SU-DHL-6 (cell line): ENCODE measurements around the gene STAT2.

Source experiments
- H2AFZ ChIP-seq: fragments of 200-600 bp; sonication (generic); 2 replicates; pipeline ENCODE4 v1.6.1; 2014; ENCODE audit warnings: low read depth, mild to moderate bottlenecking, moderate library complexity, mixed read lengths, antibody characterized with exemption, low read length; ENCODE audit not compliant: severe bottlenecking
- H3F3A ChIP-seq: fragments of 200-600 bp; shearing (Covaris generic); 2 replicates; pipeline ENCODE4 v1.6.0; 2016; ENCODE audit warnings: antibody characterized with exemption, mild to moderate bottlenecking; ENCODE audit not compliant: insufficient read depth
- H3K27ac ChIP-seq: fragments of 200-600 bp; sonication (generic); 2 replicates; pipeline ENCODE4 v1.5.1; 2016; ENCODE audit warnings: low read depth, mild to moderate bottlenecking, low read length, moderate library complexity, mixed read lengths
- H3K27me3 ChIP-seq: fragments of 200-600 bp; sonication (generic), shearing (Covaris generic); 2 replicates; pipeline ENCODE4 v1.6.0; 2014; ENCODE audit warnings: mild to moderate bottlenecking, low read length
- H3K36me3 ChIP-seq: fragments of 200-600 bp; sonication (generic); 2 replicates; pipeline ENCODE4 v1.6.1; 2014; ENCODE audit warnings: mild to moderate bottlenecking, low read length, mixed read lengths
- H3K4me2 ChIP-seq: fragments of 300-600, 200-600 bp; shearing (Covaris generic), sonication (generic); 2 replicates; pipeline ENCODE4 v1.6.0; 2014; ENCODE audit warnings: low read length, low read depth, mild to moderate bottlenecking; ENCODE audit not compliant: poor library complexity, severe bottlenecking
- H3K4me3 ChIP-seq: fragments of 200-600 bp; sonication (generic); 2 replicates; pipeline ENCODE4 v1.5.1; 2014; ENCODE audit warnings: antibody characterized with exemption, low read length, mild to moderate bottlenecking, mixed read lengths; ENCODE audit not compliant: insufficient read depth, poor library complexity, severe bottlenecking
- H3K79me2 ChIP-seq: fragments of 200-600 bp; sonication (generic); 2 replicates; pipeline ENCODE4 v1.6.1; 2014; ENCODE audit warnings: mild to moderate bottlenecking, low read length, moderate library complexity; ENCODE audit not compliant: insufficient read depth
- H3K9ac ChIP-seq: fragments of 200-600 bp; sonication (generic); 2 replicates; pipeline ENCODE4 v1.7.0; 2014; ENCODE audit warnings: mild to moderate bottlenecking, low read length
- H3K9me2 ChIP-seq: fragments of 200-600 bp; sonication (generic); replicated peaks from 2 replicates; pipeline ENCODE4 v1.6.1; 2014; ENCODE audit warnings: low read length; ENCODE audit not compliant: insufficient read depth
- H3K9me3 ChIP-seq: fragments of 200-600 bp; sonication (generic); 2 replicates; pipeline ENCODE4 v1.6.1; 2014; ENCODE audit warnings: low read length, mixed read lengths; ENCODE audit not compliant: insufficient read depth
- H4K20me1 ChIP-seq: fragments of 200-600 bp; sonication (generic); 2 replicates; pipeline ENCODE4 v1.6.1; 2014; ENCODE audit warnings: low read depth, mild to moderate bottlenecking, antibody characterized with exemption, low read length, moderate library complexity, mixed read lengths
- CTCF ChIP-seq: fragments of 200-600 bp; sonication (generic); IDR thresholded peaks from one replicate; pipeline ENCODE4 v1.5.1; 2017; ENCODE audit warnings: antibody characterized with exemption, mild to moderate bottlenecking, low read length, moderate library complexity; ENCODE audit not compliant: insufficient read depth, poor library complexity, severe bottlenecking
- EZH2phosphoT487 ChIP-seq: fragments of 200-600 bp; sonication (generic), shearing (Covaris generic); conservative IDR thresholded peaks from 2 replicates; pipeline ENCODE4 v1.6.1; 2018; ENCODE audit warnings: mild to moderate bottlenecking, antibody characterized with exemption, low read length, moderate library complexity, mixed read lengths

STAT2 gene

GRCh38 chr12:56315249-56315621, 44.7 kb downstream of the STAT2 start:
- H3F3A ChIP-seq: peaks cover 8% of the 10 kb centered on the region
- H3K27ac ChIP-seq: peak overlapping the region; percentile 25
- H3K4me3 ChIP-seq: peak overlapping the region; percentile 81
- peaks cover 4% of the 10 kb centered on the region; the same call in 1 of the 2 replicates for H3K36me3 ChIP-seq
- H3K9ac ChIP-seq: peak overlapping the region; percentile 82
- H3K9me3 ChIP-seq: no peaks in the 10 kb centered on the region
- peak overlapping the region; percentile 15 for H2AFZ ChIP-seq
- H3K4me2 ChIP-seq: peak overlapping the region; percentile 83
- H4K20me1 ChIP-seq: no peaks in the 10 kb centered on the region
- TF ChIP-seq CTCF (no peak), EZH2phosphoT487 (no peak)
- no peaks in the 10 kb centered on the region for H3K27me3 ChIP-seq
- H3K79me2 ChIP-seq: peaks cover 17% of the 10 kb centered on the region
- H3K9me2 ChIP-seq: no peaks in the 10 kb centered on the region

- Histone ChIP-seq H3K27me3 (no peaks in the 10 kb centered on the region), H3K9ac (no peak overlapping the region), H2AFZ (no peak overlapping the region), H3K4me2 (no peak overlapping the region), H3K9me2 (no peaks in the 10 kb centered on the region), H3K9me3 (no peaks in the 10 kb centered on the region), H3K27ac (no peak overlapping the region), H3K36me3 (peaks cover 13% of the 10 kb centered on the region; the same call in 1 of the 2 replicates), H3K4me3 (no peak overlapping the region), H3K79me2 (peaks cover 17% of the 10 kb centered on the region), H3F3A (peaks cover 11% of the 10 kb centered on the region; the same call in 1 of the 2 replicates), H4K20me1 (no peaks in the 10 kb centered on the region)
- TF ChIP-seq CTCF (no peak), EZH2phosphoT487 (no peak)
Measured at GRCh38 chr12:56311003-56311402, 48.9 kb downstream of the STAT2 start.

GRCh38 chr12:56308714-56309113, 51.2 kb downstream of the STAT2 start:
- H3K9me3 ChIP-seq: no peaks in the 10 kb centered on the region
- H3K79me2 ChIP-seq: no peaks in the 10 kb centered on the region
- H3K27ac ChIP-seq: no peak overlapping the region
- H3K4me3 ChIP-seq: no peak overlapping the region
- H3F3A ChIP-seq: peaks cover 19% of the 10 kb centered on the region; the same call in 1 of the 2 replicates
- no peak overlapping the region for H3K9ac ChIP-seq
- peaks cover 8% of the 10 kb centered on the region; the same call in 1 of the 2 replicates for H3K36me3 ChIP-seq
- H3K27me3 ChIP-seq: no peaks in the 10 kb centered on the region
- no peak overlapping the region for H2AFZ ChIP-seq
- TF ChIP-seq EZH2phosphoT487: no peak
- TF ChIP-seq CTCF: no peak
- no peaks in the 10 kb centered on the region for H4K20me1 ChIP-seq
- no peak overlapping the region for H3K4me2 ChIP-seq
- no peaks in the 10 kb centered on the region for H3K9me2 ChIP-seq
